ENCODE measurements around the gene PEX5.

Gene PEX5

DNA sequence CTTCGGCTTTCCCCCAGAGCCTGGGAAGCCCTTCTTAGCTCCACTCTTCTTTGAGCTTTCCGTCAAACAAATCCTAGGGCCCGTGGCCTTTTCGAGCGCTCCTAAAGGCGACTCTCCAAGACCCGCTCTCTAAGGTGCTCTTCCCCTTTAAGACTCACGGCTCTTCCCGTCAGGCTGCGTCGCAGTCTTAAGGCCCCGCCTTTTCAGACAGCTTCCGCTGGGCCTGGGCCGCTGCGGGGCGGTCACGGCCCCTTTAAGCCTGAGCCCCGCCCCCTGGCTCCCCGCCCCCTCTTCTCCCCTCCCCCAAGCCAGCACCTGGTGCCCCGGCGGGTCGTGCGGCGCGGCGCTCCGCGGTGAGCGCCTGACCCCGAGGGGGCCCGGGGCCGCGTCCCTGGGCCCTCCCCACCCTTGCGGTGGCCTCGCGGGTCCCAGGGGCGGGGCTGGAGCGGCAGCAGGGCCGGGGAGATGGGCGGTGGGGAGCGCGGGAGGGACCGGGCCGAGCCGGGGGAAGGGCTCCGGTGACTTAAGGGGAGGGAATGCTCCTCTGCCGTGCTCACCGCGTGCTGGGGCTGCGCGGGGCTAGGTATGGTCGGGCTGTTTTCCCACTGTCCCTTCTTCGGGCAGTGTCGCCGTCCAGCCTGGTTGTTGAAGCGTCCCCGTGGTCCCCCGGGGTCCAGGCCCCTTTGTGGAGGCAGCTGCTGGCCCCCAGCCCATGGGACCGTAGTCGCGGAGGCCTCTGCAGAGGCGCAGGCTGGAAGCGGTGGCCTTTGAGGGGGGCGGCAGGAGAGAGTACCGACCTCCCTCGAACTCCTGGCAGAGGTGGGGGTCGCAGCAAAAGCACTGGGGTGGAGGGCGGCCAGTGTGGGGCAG, at the start of gene PEX5:
Gene PEX5, plus strand, starts transcription at position 289 of the 870 bp plus-strand sequence. CDS start 692 bp downstream, outside the sequence.
- peak; percentile 85 for DNase-seq (ENCODE audit: low spot score)

DNA sequence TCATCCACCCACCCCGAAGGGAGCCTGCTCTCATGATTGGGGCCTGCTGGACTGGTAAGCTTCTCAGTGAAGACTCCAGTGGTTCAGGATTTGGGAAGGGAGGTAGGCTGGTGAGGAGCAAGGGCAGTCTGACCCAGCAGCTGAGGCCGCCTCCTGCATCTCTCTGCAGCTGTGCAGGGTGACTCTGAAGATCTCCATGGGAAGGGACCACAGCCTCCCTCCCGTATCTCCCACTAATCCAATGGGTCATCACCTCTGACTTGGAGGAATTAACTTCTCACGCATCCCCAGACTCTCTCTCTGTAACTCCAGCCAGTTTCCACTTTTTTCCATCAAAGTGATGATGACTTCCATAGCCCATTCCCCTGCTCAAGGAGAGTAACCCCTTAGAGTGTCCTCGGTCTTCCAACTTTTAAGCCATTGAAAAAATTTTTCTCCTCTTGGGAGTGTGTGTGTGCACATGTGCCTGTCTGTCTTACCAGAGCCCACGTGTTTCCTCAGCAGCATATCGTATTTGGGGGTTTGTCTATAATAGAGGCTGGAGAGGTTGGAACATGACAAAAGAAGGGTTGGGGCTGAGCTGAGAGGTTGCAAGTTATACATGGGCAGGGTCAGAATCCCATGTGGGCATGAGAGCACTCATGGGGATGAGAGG, 48.0 kb upstream of the PEX5 start:
- no peak for DNase-seq (ENCODE audit: low spot score)

DNA sequence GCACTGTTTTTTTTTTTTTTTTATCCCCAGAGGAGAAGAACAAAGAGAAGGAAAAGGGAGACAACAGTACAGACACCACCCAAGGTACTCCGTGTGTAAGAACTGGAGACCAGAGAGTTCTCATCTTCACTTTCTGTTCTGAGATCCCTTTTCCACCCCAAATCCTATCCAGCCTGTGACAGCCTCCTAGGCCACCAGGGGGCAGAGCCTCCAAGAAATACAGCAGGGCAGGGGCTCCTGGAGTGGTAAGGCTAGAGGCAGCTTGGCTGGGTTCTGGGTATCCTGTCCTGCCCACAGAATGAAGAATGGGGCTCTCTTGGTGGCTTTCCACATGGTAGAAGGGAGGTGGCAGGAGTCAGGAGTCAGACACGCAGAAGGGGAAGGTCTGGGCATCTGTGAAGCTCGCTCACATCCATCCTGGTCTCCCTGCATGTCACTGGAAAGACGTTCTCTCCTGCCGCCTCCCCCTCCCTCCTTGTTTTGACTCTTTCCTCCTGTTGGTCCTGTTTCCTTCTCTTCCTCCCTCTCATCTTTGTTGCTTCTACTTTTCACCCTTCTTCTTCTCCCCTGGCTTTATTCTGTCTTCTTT, 47.3 kb upstream of the PEX5 start:
- peak; percentile 71 for DNase-seq (ENCODE audit: low spot score)

DNA sequence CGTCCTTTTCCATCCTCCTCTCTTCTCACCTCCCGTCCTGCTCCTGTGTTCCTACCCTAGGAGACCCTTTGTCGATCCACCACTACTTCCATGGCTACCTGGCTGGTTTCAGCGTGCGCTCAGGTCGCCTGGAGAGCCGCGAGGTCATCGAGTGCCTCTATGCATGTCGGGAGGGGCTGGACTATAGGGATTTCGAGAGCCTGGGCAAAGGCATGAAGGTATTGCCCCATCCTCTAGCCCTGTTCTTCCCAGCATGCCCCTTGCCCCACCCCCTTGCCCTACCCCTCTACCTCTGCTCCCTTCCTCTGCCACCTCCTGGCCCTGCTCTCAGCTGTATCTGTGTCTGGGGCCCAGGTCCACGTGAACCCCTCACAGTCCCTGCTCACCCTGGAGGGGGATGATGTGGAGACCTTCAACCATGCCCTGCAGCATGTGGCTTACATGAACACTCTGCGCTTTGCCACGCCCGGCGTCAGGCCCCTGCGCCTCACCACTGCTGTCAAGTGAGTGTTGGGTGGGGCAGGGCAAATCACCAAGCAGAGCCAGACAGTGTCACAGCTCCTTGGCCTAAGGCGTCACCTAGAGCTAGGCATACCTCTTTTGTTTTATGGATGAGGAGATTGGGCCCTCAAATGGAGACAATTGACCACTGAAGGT, 46.5 kb upstream of the PEX5 start:
- DNase-seq (ENCODE audit: low spot score) = no peak

DNA sequence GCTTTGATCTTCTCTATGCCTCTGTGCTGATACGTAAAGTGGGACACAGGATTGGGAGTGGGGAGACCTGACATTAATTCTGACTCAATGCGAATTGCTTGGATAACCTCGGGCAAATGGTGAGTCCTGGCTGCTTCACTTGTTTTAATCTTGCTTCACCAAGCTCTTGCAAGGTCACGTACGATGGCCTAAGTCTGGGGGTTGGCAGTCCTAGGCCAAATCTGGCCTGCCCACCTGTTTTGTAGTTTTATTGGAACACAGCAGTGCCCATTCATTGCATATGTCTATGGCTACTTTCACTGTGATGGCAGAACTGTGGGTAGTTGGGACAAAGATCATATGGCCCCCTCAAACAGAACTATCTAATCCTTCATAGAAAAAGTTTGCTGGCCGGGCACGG, 45.9 kb upstream of the PEX5 start:
- DNase-seq (ENCODE audit: low spot score) = no peak

DNA sequence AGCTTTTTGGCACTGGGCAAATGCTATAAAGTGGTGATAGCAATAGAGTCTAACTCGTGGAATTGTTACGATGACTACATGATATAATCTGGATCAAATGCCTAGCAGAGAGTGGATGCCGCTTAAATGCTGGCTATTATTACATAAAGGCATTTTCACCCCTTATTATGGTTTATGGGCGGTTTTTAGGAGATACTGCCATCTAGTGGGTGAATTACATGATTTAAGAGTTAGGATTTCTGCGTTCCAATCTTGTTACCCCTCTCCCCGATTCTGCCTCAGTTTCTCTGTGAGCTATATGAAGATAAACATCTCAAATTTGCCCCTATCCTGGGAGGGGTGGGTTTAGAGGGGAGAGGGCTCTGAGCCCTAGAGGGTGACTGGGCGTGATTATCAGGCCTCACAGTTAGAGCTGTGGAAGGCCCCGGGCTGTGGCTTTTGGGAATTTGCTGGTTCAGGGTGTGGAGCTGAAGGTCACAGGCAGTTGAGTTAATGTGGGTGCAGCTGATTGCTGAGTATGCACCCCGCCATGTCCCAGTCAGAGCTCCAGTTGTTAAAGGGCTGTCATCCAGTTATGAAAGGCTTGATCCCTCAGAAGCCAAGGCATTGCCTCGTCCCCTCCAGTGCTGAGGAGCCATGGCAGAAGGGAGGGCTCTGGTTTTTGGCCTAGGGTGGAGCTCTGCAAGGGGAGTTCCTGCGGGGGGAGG, 44.9 kb upstream of the PEX5 start:
- peak; percentile 48 for DNase-seq (ENCODE audit: low spot score)

DNA sequence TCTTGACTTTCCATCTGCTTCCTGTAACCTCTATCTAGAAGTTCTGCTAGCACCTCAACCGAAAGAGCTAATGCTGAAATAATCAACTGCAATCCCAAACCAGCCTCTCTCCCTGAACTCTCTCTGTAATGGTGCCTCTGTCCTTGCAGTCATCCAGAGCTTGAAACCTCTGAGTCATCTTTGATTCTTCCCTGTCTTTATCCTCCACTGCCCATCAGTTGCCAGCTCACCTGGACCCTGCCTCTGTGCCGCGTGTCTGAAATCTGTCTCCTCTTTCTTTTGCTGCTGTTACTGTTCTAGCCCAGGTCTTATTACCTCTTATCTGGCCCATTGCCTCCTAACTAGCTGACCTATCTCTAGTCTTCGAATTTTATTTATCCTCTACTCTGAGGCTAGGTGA, 43.8 kb upstream of the PEX5 start:
- no peak for DNase-seq (ENCODE audit: low spot score)

DNA sequence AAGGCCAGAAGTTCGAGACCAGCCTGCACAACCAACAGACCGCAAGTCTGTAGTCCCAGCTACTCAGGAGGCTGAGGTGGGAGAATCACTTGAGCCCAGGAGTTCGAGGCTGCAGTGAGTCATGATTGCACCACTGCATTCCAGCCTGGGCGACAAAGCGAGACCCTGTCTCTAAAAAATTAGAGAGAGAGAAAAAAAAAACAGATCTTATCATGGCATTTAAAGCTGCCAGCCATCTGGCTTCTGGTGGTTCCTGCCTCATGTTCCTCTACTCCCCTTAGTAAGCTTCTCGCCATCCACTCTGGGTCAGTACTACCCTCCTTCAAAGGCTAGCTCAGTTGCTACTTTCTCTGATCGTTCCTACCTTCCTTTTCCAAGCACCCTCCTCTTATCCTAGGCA, 43.3 kb upstream of the PEX5 start:
- DNase-seq (ENCODE audit: low spot score) = no peak

DNA sequence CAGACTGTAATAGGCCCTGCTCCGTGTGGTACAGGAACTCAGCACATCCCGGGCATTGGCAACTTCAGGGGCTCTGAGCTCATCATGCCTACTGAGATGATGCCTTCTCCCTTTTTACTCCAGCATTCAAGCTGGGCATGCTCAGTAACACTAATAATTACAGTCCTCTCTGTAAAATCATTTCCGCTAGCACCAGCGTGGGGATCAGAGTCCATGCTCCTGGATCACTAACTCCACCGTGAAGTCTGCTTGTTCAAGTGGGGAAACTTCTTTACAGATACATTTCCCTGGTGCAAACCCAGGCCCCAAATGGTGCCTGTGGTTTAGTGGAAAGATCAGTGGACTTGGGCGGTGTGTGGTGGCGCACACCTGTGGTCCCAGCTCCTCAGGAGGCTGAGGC, 42.6 kb upstream of the PEX5 start:
- DNase-seq (ENCODE audit: low spot score) = no peak

DNA sequence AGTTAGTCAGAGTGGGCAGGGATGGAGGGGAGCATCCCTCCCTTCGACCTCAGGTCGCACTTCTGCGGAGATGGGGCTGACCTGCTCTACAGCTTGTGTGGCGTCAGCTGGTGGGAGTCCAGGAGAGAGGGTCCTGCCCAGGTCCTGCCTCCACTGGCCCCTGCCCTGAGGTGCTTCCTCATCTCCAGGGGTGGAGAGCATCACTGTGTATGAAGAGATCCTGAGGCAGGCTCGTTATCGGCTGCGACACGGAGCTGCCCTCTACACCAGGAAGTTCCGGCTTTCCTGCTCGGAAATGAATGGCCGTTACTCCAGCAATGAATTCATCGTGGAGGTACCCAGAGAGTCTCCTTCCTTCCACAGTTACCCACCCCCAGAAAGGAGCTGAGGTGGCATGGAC, 39.1 kb upstream of the PEX5 start:
- no peak for DNase-seq (ENCODE audit: low spot score)

DNA sequence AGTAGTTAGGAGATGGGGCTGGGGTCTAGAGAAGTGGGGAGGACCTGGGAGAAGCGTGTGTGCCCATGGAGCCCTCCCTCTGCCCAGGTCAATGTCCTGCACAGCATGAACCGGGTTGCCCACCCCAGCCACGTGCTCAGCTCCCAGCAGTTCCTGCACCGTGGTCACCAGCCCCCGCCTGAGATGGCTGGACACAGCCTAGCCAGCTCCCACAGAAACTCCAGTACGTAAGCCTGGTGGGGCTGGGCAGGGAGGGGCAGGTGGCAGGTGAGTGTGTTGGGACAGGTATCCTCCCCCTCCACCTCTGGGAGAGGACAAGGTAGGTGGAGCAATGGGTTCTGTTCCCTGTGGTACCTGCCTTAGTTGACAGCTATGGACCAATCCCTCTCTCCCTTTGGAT, 38.6 kb upstream of the PEX5 start:
- no peak for DNase-seq (ENCODE audit: low spot score)

DNA sequence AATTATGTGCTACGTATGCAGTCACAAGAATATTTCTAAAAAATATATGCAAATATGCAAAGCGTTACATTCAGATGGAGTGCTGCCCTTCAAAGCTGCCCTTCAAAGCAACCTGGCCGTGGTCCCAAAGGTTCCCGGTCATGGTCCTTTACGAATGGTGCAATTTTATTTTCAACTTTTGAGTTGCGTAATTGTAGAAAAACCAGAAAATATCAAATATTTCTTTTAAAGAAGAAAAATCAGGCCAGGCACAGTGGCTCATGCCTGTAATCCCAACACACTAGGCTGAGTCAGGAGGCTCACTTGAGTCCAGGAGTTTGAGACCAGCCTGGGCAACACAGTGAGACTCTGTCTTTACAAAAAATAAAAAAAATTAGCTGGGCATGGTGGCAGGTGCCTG, 38.0 kb upstream of the PEX5 start:
- DNase-seq (ENCODE audit: low spot score) = no peak

DNA sequence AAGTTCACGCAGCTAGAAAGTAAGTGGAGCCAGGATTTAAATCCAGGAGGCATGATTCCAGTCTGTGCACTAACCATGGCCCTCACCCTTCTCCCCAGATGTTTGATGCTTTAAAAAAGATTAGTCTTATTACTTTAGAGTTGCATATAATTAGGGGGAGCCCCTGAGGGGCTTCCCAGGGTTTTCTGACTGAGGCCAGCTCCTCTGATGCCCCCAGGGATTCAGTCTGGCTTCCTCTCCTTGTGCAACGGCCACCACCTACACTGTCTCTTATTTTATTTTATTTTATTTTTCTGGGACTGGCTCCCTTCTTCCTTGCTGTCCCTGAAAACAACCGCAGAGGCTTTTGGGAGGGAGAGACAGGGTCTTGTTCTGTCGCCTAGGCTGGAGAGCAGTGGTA, 36.7 kb upstream of the PEX5 start:
- no peak for DNase-seq (ENCODE audit: low spot score)

DNA sequence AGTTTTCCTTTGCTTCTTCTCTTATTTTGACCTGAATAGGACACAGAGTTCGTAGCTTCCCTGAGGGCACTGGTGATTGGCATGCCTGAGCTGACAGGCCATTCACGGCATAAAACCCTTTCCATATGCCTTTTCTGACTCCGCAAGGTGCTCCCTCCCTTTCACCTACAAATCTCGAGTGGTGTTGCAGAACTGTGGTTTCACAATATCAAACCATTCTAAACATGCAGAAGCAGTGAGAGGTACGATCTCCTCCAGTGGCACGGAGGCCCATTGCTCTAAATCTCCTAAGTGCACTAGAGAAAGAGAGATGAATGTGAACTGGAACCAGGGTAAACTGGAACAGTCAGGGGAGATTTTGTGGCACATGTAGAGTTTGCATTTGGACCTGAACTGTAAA, 35.4 kb upstream of the PEX5 start:
- no peak for DNase-seq (ENCODE audit: low spot score)

DNA sequence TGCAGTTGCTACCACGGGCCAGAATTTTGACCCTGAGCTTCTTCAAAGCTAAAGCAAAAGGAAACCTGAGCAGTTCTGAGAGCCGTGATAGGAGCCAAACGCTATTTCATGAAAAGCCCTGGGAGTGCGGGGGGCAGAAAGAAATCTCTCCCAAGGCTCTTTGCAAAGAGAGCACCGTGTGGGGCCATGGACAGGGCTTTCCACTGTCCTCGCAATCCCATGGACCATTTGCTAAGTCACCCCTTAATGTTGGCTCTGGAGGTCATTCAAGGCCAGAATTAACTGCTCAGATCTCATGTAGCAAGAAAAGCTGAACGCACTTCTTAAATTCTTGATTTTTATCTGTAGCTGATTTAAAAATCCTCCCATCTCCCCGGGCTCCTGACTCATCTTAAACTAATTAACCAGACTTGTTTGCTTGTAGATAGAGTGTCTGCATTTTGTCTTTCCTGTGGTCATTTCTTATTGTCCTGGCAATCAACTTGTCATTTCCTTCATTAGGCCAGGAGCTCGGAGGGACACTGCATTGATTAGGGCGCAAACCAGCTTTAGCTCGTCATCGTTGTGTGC, 34.5 kb upstream of the PEX5 start:
- no peak for DNase-seq (ENCODE audit: low spot score)

DNA sequence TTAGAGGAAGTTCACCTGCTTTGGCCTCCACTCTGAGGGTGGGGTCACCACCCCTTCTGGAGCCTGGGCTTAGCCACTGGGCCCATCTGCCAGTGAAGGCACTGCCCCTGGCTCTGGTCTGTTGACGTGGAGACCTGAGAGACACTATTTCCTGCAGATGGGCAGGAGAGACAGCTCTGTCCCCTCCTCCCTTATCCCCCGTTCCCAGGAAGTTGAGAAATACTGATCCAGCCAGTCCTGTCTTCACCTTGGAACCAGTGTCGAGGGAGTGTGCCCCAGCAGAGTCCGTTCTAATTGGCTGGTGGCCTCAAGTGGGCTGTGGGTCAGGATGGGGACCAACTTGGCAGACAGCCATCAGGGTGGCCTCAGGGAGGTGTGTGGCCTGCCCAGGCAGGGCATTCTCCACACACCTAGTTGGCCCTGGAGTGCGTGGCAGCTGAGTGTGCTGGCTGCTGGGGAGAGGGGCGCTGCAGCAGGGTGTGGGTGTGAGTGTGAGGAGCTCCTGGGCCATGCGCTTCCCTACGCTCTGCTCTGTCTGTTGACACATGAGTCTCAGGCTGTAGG, 33.9 kb upstream of the PEX5 start:
- DNase-seq (ENCODE audit: low spot score) = no peak

DNA sequence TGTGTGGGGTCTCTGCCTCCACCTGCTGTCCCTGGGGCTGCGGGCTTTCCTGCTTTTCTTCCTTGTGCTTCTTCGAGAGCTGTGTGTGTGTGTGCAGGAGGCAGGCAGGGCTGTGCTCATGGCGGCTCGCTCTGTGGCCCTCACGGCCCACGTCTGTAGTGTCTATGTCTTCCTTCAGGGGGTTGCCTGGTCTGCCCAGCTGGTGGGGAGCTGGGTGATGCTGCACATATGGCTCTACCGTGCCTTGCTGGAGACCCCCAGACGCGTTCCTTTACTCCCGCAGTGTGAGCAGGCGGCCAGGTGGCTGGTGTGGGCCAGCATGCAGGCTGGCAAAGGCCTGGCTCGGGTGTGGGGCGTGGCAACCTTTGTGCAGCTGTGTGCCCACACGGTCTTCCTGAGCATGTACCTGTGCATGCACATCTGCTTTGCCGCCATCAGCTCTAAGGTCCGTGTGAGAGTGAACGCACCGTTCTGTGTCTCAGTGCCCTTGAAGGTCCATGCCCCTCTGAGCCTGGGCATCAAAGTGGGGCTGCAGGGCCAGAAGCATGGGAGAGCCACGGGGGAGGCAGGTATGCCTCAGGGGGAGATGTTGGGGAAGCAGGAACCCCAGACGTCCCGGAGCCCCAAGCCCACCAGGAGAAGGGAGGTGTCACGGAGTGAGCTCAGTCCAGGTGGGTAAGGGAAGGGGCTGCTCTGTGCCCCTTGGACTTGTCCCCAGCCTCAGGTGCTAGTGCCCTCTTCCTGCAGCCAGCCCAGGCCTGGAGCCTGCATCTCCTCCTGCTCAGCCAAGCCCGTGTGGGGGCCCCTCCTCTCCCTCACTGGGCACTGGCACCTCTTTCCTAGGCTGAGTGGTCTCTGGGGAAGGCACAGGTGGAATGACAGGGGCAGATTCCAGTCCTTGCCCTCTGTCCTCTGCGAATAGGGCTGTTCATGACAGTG, 33.0 kb upstream of the PEX5 start:
- DNase-seq (ENCODE audit: low spot score) = no peak

DNA sequence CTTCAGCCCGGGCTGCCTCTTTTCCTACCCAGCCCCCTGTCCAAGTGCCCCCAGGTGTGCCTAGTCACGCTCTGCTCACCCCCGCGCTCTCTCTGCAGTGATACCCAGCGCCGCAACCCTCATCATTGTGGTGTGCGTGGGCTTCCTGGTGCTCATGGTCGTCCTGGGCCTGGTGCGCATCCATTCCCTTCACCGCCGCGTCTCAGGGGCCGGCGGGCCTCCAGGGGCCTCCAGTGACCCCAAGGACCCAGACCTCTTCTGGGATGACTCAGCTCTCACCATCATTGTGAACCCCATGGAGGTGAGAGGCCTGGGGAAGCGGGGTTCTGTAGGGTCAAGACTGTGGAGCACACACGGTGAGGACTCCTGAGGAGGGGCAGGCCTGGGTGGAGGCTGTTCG, 32.1 kb upstream of the PEX5 start:
- DNase-seq (ENCODE audit: low spot score) = no peak

DNA sequence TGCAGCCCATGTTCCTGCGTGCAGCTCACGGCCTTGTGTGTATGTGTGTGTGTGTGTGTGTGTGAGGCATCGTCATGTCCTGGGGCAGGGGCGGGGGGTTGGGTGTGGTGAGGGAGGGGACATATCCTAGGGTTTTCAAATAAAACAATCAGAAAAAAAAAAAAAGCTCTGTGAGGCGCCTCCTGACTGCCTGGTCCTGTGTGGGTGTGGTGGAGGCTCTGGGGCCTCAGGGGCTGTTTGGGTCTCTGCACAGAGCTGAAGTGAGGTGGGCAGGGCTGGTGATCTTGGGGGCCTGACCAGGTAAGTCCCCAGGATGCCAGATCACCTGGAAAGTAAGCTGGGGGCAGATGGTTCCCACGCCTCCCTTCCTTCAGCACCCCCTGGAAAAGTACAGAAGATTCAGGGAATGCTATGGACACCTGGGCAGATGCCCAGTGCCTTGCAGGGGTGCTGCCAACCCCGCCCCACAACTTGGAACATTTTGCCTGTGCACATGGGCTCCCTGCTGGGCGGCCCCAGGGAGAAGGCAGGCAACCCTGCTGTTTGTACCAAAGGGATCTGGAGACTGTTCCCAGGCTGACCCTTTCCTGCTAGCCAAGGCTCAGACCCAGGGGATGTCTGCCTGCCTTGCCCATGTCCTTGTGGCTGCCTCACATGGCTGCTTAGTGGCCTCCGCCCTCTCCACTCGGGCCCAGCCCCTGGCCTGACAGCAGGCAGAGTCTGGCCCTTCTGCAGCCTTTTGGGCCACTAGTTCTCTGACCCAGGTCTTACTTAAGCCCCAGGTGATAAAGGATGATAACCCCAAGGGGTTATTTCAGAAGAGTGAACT, 30.5 kb upstream of the PEX5 start:
- no peak for DNase-seq (ENCODE audit: low spot score)

Measured in COLO829 (cell line).